ENCODE measurements around the gene CLHC1.
"Not testable (repeated sequence)": the region's sequence is repeated elsewhere in the genome, so short reads cannot be mapped to it uniquely, and the experiment has no call there.

CLHC1 gene

DNA sequence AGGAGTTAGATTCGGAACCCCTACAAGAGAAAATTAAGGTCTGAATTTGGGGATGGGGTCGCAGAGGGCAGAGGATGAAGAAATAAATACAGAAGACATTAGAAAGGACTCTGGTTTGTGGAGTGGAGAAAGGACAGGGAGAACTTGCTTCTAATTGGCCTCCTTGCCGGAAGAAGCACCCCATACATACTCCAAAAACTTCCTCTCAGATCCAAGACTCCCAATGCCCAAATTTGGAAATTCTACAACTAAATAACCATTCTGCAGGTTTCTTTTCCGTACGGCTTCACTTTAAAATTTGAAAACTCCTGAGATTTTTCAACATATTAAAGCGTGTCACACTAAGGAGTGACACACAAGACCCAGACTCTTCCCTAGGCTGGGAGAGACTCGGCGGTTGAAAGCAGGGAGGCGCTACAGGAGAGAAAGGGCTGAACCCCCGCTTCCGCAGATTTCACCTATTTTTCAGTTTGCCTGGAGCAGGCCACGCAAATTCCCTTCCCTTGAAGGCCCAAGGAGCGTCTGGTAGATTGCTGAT lies 478 bp downstream of the CLHC1 start:
- peak; percentile 17 to 24 for DNase-seq

DNA sequence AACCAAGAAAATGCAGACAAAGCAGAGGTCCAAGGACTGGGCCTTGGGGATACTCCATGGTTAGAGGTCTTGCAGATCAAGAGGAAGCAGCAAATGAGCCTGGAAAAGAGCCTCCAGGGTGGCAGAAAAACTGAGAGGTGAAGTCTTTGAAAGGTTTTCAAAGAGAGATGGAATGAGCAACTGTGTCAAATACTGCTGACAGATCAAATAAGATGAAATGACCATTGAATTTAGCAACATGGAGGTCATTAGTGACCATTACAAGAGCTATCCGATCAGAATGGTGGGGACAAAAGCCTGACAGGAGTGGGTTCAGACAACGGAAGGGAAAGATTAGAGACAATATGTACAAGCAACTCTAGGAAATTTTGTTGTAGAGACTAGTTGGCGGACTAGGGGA lies 1.5 kb downstream of the CLHC1 start:
- DNase-seq, result no peak

DNA sequence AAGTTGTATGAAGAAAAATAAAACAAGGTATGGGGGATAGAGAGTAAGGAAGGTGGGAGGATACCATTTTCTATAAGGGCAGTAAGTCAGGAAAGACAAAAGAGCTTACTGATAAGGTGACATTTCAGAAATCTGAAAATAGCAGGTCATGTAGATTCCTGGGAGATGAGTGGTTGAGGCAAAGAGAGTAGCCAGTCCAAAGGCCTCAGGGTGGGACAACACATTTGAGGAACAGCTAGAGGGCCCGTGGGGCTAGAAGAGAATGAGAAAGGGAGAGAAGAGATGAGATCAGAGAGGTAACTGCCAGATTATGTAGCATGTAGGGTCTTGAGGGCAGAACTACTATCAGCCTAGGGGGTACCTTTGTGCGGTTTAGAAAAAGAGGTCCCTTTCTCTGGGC lies 2.9 kb downstream of the CLHC1 start:
- no peak for DNase-seq

DNA sequence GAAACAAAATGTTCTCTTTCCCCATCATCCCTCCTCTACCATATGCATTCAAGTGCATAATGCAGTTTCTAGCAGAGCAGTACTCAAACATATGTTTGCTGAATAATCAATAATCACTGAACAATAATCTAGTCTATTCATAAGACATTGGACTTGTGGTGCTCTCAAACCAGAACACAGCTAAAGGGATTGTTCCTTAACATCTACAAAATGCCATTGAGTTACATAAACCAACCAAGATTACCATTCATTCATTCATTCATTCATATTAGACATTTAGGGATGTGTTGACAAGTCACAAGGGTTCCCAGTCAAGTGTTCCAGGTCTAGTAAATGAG lies 3.9 kb downstream of the CLHC1 start:
- DNase-seq, result no peak

DNA sequence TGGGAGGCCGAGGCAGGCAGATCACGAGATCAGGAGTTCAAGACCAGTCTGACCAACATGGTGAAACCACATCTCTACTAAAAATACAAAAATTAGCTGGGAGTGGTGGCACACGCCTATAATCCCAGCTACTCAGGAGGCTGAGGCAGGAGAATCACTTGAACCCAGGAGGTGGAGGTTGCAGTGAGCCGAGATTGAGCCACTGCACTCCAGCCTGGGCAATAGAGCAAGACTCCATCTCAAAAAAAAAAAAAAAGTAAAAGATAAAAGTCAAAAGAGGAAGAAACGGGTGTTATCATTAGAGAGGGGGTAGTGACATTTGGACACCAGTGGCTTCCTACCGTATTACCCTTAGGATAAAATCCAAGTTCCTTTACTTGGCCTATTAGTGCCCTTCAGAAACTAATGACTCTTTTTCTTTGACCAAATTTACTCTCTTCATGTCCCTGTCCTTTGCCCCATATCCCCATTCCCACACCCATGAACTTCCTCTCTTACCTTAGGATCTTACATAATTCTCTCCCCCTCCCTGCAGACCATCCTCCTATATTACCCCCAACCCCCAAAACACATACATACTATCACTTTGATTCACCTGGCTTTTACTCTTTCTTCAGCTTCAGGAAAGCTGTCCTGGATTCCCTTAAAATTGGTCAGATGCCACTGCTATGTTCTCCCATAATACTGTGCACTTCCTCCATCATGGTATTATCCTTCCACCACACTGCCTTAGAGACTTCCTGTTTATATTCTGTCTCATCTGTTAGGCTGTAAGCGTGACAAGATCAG lies 4.5 kb downstream of the CLHC1 start:
- peak; percentile 67 to 79 for DNase-seq

DNA sequence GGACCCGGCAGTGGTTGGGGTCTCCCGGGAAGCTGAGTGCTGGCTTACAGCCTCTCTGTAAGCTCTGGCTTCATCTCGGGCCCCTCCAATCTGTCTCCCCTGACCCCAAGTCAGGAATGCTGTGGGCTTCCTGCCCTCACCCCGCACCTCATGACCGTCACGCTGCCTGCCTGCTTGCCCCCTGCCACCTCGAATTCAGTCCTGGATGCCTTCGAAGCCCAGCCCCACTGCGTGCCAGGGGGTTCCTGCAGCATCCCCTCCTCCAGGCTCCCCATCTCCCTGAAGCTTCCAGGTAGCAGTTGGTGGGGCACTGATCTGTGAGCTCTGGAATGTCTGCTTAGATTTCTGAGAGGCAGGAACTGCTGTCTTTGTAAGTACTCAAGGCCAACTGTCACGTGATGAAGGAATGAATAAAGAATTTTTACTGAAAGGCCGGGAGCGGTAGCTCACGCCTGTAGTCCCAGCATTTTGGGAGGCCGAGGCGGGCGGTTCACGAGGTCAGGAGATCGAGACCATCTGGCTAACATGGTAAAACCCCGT lies 6.5 kb downstream of the CLHC1 start:
- DNase-seq, result no peak

DNA sequence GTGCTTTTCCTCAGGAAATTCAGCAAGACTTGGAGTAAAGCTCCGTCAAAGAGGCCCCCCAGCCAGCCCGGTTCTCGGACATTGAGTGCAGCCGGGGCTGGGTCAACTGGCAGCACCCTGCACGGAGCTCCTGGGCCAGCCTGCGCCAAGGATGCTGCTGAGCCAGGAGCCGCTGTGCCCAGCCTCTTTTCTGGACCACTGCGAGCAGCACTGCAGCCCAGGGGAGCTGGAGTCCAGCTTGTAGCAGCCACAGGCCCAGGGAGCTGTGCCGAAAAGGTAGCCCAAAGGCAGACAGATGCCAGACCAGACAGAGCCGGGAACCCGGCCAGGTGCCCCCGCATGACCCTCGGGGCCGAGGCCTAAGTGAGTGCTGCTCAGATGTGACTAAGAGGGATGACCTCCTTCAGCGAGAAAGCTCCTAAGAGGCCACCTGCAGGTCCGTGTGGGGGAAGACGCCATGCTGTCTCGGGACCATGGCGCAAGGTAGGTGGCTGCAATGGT lies 7.3 kb downstream of the CLHC1 start:
- no peak for DNase-seq

DNA sequence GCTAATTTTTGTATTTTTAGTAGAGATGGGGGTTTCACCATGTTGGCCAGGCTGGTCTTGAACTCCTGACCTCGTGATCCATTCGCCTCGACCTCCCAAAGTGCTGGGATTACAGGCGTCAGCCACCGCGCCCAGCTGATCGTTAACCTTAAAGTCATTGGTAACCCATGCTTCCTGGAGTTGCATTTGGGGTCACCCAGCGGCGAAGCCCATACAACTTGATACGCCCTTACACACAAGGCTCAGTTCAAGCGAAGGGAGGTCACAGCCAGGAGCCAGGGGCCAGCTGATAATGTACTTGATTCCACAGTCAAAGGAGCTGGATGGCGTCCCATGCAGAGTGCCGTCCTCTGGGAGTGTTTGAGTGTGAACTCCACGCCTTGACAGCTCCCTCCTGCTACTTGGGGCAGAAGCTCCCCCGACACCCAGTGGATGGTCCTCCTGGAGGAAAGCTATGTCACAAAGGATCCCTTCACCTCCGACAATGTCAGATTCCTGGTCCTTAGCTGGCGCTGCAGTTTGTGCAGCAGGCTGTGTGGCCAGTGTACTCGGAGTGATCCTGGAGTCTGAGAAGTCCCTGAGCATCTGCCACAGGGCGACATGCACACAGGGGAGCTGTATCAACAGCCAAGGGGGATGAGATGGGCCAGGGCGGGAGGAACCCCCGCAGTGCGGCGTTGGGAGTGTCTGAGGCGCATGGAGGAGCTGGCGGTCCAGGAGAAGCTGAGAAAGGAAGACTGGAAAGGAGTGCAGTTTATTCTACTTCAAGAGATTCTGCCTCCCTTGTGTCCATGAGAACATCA lies 7.9 kb downstream of the CLHC1 start:
- no peak for DNase-seq

DNA sequence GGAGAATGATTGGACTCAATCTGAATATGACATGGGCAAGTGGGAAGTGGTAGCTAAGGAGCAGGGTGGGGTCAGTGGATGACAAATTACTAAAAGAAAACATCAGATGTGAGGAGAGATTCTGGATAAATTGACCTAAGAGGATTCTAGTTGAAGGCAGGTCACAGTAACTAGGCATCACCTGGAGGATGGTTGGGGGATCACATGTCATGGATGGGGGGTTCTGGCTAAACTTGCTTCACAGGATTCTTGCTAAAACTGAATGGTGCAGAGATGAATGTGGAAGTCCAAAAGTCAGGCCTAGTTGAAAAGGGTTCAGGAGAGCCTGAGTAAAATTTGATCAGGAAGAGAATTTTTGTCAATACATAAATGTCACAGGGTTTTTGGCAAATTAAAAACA lies 18.3 kb downstream of the CLHC1 start:
- no peak for DNase-seq

DNA sequence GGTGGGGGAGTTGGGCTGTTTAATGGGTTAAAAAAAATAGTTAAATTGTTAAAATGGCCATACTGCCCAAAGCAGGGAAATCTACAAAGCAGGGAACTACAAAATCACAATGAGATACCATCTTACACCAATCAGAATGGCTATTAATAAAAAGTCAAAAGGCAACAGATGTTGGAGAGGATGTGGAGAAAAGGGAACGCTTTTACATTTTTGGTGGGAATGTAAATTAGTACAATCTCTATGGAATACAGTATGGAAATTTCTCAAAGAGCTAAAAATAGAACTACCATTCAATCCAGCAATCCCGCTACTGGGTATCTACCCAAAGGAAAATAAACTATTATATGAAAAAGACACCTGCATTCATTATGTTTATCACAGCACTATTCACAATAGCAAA lies 27.1 kb downstream of the CLHC1 start:
- no peak for DNase-seq

DNA sequence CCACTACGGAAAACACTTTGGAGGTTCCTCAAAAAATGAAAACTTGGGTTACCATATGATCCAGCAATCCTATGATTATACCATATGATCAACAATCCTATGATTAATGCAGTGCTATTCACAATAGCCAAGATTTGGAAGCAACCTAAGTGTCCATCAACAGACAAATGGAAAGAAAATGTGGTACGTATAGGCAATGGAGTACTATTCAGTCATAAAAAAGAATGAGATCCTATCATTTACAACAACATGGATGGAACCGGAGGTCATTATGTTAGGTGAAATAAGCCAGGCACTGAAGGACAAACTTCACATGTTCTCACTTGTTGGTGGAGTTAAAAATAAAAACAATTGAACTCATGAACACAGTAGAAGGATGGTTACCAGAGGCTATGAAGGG lies 27.6 kb downstream of the CLHC1 start:
- no peak for DNase-seq

DNA sequence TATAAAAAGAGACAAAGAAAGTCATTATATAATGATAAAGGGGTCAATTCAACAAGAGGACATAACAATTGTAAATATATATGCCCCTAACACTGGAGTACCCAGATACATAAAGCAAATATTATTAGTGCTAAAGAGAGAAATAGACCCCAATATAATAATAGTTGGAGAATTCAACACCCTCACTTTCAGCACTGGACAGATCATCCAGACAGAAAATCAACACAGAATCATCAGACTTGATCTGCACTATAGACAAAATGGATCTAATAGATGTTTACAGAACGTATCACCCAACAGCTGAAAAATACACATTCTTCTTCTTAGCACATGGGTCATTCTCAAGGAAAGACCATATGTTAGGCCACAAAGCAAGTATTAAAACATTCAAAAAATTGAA lies 31.7 kb downstream of the CLHC1 start:
- no peak for DNase-seq

DNA sequence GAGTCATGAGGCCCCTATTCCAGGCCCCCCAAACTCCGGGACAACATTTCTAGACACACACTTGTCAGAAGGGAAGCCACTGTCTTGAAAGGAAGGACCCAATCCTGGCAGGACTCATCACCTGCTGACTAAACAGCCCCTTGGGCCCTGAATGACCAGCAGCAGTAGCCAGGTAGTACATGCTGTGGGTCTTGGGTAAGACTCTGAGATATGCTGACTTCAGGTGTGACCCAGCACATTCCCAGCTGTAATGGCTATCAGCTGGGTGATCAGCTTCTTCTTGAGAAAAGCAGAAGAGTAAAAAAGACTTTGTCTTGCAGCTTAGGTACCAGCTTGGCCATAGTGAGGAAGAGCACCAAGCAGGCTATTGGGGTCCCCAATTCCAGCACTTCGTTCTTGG lies 35.6 kb downstream of the CLHC1 start:
- DNase-seq, result no peak

DNA sequence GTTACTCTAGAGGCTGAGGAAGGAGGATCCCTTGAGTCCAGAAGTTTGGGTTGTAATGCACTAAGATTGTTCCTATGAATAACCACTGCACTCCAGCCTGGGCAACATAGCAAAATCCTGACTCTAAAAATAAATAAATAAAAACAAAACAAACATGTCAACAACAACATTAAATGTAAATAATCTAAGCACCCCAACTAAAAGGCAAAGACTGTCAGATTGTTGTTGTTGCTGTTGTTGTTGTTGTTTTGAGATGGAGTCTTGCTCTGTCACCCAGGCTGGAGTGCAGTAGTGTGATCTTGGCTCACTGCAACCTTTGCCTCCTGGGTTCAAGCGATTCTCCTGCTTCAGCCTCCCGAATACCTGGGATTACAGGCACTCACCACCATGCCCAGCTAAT lies 40.2 kb downstream of the CLHC1 start:
- DNase-seq, result not testable (repeated sequence)

DNA sequence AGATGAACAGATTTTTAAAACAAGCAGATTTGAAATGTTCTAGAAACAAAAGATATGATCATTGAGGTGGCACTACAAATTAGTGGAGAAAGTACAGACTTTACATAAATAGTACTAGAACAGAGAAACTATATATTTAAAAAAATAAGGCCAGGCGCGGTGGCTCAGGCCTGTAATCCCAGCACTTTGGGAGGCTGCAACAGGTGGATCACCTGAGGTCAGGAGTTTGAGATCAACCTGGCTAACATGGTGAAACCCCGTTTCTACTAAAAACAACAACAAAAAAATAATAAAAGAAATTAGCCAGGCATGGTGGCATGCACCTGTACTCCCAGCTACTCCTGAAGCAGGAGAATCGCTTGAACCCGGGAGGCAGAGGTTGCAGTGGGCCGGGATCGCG lies 45.3 kb downstream of the CLHC1 start:
- DNase-seq, result not testable (repeated sequence)

DNA sequence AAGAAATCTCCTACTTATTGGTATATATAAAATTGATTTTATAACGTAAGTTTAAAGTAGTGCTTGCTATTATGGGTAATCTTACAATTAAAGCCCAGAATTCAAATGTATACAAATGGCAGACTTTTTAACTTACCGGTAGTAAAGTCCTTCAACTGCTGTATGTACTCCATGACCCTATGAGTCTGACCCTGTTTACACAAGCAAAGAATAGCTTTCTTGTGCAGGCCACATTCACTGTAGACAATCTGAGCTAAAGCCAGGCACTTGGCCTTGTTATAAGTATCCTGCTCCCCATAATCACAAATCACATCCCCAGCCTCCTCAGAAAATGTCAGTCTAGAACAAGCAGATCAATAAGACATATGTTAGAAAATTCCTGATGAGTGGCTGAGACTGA lies 51.7 kb downstream of the CLHC1 start:
- no peak for DNase-seq

DNA sequence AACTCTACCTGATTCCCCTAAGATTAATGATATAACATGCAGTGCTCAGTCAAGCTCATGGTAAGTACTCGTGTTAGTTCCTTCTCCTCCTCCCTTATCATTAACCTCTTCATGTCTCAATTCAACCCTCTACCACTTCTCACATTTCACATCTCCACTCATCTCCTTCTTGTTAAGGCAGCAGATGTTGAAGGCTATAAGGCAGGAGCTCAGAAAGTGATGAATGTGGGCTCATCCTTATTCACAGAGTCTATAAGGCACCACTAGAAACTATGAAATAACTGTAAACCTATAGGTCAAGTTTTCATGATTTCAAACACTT lies 56.0 kb downstream of the CLHC1 start:
- no peak for DNase-seq

DNA sequence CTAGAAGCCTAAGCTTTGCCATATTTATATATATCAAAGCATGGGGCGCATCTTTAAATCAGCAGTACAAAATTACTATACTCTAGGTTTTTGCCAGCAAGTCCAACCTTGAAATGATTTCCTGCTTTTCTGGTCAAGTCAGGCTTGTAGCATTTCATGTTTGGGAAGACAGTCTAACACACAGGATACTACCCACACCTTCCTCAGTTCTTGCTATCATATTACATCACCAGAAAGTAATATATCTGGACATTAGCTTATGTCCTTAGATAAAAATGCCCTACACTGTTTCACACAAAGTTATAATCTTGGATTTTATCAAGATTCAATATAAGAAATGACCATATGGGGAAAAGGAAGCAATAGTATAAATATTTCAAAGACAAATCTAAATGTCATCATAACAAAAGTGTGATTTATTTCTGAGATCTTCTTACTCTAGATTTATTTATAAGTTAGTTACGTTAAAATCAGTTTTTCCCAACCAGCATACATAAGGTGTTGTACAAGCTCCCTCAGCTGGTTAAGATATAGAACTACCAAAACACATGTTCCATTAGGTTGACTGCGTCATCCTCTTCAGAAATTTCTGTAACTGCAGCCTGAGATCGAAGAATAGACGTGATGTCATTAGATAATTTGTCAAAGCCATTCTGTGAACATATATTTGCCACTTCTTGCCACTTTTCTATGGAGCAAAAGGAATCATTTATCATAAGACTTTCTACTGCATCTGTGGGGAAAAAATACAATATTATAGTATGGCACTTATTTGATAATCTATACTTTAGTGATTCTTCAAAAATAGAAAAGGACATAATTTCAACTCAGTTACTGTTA lies 56.6 kb downstream of the CLHC1 start:
- peak; percentile 39 to 61 for DNase-seq

DNA sequence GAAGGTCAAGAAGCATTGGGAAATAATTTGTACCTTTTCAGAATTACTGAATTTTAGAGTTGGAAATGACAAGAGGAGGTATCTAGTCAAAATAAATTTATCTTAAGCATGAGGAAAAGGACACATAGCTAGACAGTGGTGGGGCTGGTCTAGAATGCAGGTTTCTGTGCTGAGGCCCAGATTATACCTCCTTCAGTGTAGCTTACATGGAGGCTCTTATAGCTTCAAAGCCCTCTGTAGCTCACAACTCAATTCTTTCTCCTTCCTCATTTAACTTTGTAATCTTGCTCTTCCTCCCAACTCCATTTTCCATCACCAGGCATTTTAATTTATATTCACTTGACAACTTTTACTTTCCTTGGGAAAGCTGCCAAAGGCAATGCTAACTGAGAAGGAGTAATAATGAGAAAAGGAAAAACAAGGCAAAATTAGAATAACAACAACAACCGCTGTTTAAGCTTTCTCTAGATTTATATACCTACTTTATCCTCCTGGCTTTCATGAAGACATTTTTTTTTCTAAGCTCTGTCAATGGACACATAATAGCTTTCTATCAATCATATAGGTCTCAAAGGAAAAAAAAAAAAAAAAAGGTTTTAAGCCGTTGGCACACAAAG lies 58.5 kb downstream of the CLHC1 start:
- no peak for DNase-seq

DNA sequence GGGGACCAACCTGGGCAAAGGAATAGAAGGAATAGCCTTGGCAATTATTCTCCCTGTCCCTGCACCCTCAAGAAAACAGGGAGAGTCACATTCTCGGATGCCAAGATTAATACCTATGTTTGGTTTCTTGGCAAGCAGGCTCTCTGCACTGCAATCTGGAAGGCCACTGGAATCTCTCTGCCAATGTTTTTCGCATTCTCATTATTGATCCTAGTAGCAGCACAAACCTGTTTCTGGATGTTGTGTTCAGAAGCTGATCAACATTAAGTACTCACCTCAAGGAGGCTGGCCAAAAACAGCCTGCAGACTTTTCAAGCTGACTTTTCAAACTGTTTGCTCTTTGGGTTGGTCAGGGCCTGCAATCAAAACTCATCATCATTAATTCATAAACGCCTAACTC lies 62.2 kb downstream of the CLHC1 start:
- no peak for DNase-seq

DNA sequence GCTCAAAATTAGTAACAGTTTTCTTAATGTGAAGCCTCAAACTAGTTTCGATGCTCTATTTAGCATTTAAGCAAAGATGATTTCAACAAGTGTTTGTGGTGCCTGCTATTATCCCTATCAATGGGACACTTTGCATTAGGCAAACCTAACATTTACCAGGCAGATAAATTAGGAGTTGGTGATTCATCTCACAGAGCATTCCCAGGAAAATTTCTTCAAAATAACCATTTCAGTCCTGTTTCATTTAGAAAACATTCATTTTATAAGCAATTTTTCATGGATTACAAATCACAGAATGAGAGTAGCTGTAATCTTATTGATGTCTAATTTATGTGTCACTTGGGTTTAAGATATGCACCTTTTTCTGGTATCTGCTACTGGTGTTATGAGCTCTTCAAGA lies 62.7 kb downstream of the CLHC1 start:
- DNase-seq, result no peak

Measured in inflammatory macrophage (primary cell).